22Rv1 (cell line): ENCODE measurements around the gene EGFLAM.

Source experiments
- H3K27ac ChIP-seq: fragments of 450-650 bp; 2 replicates; pipeline ENCODE4 v1.5.1; 2017
- ZFX ChIP-seq: fragments of 450-650 bp; IDR thresholded peaks from 2 replicates; pipeline ENCODE4 v1.6.1; 2017; ENCODE audit warnings: antibody characterized with exemption, borderline replicate concordance
- TF ChIP-seq, protein P1 (sequence below): fragments of 450-650 bp; IDR thresholded peaks from 2 replicates; pipeline ENCODE4 v1.5.1; 2017; ENCODE audit warnings: mild to moderate bottlenecking

Gene EGFLAM

GRCh38 chr5:38424148-38425060 lies 166.0 kb downstream of the EGFLAM start:
- no peak for TF ChIP-seq ZFX
- TF ChIP-seq, protein P1, sequence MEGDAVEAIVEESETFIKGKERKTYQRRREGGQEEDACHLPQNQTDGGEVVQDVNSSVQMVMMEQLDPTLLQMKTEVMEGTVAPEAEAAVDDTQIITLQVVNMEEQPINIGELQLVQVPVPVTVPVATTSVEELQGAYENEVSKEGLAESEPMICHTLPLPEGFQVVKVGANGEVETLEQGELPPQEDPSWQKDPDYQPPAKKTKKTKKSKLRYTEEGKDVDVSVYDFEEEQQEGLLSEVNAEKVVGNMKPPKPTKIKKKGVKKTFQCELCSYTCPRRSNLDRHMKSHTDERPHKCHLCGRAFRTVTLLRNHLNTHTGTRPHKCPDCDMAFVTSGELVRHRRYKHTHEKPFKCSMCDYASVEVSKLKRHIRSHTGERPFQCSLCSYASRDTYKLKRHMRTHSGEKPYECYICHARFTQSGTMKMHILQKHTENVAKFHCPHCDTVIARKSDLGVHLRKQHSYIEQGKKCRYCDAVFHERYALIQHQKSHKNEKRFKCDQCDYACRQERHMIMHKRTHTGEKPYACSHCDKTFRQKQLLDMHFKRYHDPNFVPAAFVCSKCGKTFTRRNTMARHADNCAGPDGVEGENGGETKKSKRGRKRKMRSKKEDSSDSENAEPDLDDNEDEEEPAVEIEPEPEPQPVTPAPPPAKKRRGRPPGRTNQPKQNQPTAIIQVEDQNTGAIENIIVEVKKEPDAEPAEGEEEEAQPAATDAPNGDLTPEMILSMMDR = no peak
- H3K27ac ChIP-seq = no peak overlapping the region

- no peak overlapping the region for H3K27ac ChIP-seq
- TF ChIP-seq ZFX = no peak
- TF ChIP-seq, protein P1 = no peak
Observed at GRCh38 chr5:38426490-38426889, 168.1 kb downstream of the EGFLAM start.

GRCh38 chr5:38426986-38427950 lies 168.9 kb downstream of the EGFLAM start:
- no peak overlapping the region for H3K27ac ChIP-seq
- TF ChIP-seq, protein P1 = no peak
- no peak for TF ChIP-seq ZFX

DNA sequence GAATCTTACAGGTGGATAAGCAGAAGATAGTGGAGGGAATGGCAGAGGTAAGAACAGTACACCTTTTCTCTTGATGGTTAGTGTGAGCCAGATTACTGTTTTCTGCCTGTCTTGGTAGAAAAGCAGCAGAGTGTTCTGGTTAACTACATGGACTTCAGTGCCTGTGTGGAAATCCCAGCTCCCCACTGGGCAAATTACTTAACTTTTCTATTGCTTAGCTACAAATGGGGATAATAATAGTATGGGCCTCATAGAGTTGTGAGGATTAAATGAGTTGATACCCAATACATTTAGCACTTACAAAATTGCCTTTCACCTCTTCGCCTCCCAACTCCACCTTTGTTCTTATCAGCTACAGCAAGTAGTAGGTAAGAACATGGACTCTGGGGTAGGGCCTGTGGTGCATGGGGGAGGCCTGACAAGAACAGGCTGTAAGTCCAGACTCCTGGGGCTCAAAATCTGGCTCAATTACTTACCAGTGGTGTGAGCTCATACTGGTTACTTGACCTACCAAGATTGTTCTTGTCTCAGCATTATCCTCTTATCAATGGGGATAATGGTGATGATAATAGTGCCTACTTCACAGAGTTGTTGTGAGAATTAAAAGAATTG lies 173.0 kb downstream of the EGFLAM start:
- no peak overlapping the region for H3K27ac ChIP-seq
- TF ChIP-seq ZFX = no peak

GRCh38 chr5:38433160-38433861 lies 175.0 kb downstream of the EGFLAM start:
- no peak overlapping the region for H3K27ac ChIP-seq
- TF ChIP-seq, protein P1 = no peak
- TF ChIP-seq ZFX = no peak

DNA sequence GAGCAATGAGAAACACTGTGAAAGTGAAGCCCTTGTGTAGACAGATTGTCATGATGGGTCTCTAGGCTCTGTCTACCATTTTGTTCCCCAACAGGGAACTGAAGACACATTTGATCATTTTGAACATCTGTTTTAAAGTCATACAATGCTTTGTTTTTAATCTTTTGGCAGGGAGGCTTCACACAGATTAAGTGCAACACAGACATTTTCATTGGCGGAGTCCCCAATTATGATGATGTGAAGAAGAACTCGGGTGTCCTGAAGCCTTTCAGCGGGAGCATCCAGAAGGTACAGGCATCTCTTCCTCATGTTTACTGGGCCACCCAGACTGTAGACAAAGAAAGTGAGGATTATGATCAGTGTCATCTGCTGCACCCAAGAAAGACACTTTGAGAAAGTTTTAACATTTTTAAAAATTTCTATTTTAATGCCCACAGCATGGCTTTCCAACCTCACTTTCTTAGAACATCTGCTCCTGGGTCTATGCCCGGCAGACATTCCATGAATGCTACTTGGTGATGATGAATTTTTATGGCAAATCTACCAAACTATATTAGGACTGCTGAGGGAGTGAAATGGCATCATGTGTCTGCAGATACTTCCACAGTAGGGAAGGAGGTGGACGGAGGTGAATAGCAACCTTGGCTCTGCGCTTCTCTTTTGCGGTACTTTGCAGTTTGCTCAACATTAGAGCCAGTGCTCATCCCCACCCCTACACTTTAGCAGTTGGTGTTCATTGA lies 176.8 kb downstream of the EGFLAM start:
- TF ChIP-seq, protein P1 = no peak
- TF ChIP-seq ZFX = no peak
- no peak overlapping the region for H3K27ac ChIP-seq
